DOHH2 (cell line): ENCODE results near the gene NCAM1.

Experiments
- H3F3A ChIP-seq: fragments of 200-600 bp; sonication (generic), shearing (Covaris generic); 2 replicates; pipeline ENCODE4 v1.6.0; 2016; ENCODE audit warnings: antibody characterized with exemption, mild to moderate bottlenecking; ENCODE audit not compliant: control insufficient read depth, insufficient read depth
- H3K27ac ChIP-seq: fragments of 200-600 bp; sonication (generic); 2 replicates; pipeline ENCODE4 v1.5.1; 2014; ENCODE audit warnings: low read depth, mild to moderate bottlenecking, low read length, moderate library complexity
- H3K27me3 ChIP-seq: fragments of 200-600 bp; sonication (generic); 2 replicates; pipeline ENCODE4 v1.6.1; 2014; ENCODE audit warnings: mild to moderate bottlenecking, low read length, mixed read lengths; ENCODE audit not compliant: control insufficient read depth
- H3K36me3 ChIP-seq: fragments of 200-600 bp; sonication (generic); 2 replicates; pipeline ENCODE4 v1.6.1; 2014; ENCODE audit warnings: mild to moderate bottlenecking, low read length, moderate library complexity, mixed read lengths; ENCODE audit not compliant: control insufficient read depth
- H3K4me1 ChIP-seq: fragments of 200-600 bp; sonication (generic); 2 replicates; pipeline ENCODE4 v1.6.1; 2014; ENCODE audit warnings: mild to moderate bottlenecking, low read length, mixed read lengths; ENCODE audit not compliant: control insufficient read depth
- H3K4me2 ChIP-seq: fragments of 200-600 bp; sonication (generic); 2 replicates; pipeline ENCODE4 v1.6.0; 2014; ENCODE audit warnings: mild to moderate bottlenecking, low read length, moderate library complexity
- H3K4me3 ChIP-seq: fragments of 200-600 bp; sonication (generic); 2 replicates; pipeline ENCODE4 v1.5.1; 2014; ENCODE audit warnings: mild to moderate bottlenecking, low read length, mixed read lengths
- H3K79me2 ChIP-seq: fragments of 200-600 bp; sonication (generic); 2 replicates; pipeline ENCODE4 v1.6.1; 2014; ENCODE audit warnings: mild to moderate bottlenecking, low read length, mixed read lengths; ENCODE audit not compliant: control insufficient read depth
- H3K9me2 ChIP-seq: fragments of 200-600 bp; sonication (generic); replicated peaks from 2 replicates; pipeline ENCODE4 v1.6.1; 2014; ENCODE audit warnings: mild to moderate bottlenecking, low read length, mixed read lengths; ENCODE audit not compliant: control insufficient read depth
- H3K9me3 ChIP-seq: fragments of 200-600 bp; sonication (generic); 2 replicates; pipeline ENCODE4 v1.6.1; 2014; ENCODE audit warnings: antibody characterized with exemption, low read length, mixed read lengths; ENCODE audit not compliant: control insufficient read depth, insufficient read depth
- H4K20me1 ChIP-seq: fragments of 200-600 bp; sonication (generic); 2 replicates; pipeline ENCODE4 v1.6.0; 2014; ENCODE audit warnings: low read depth, mild to moderate bottlenecking, antibody characterized with exemption, low read length, moderate library complexity; ENCODE audit not compliant: control insufficient read depth, insufficient read depth
- EZH2phosphoT487 ChIP-seq: fragments of 200-600 bp; sonication (generic); IDR thresholded peaks from 2 replicates; pipeline ENCODE4 v1.6.1; 2017; ENCODE audit warnings: borderline replicate concordance, mild to moderate bottlenecking, antibody characterized with exemption, low read length, moderate library complexity, mixed read lengths
- TF ChIP-seq, protein P1 (sequence below): fragments of 200-600 bp; sonication (generic); IDR thresholded peaks from one replicate; pipeline ENCODE4 v1.5.1; 2014; ENCODE audit warnings: antibody characterized with exemption, mild to moderate bottlenecking, low read depth, low read length; ENCODE audit not compliant: poor library complexity, severe bottlenecking

The NCAM1 gene

DNA sequence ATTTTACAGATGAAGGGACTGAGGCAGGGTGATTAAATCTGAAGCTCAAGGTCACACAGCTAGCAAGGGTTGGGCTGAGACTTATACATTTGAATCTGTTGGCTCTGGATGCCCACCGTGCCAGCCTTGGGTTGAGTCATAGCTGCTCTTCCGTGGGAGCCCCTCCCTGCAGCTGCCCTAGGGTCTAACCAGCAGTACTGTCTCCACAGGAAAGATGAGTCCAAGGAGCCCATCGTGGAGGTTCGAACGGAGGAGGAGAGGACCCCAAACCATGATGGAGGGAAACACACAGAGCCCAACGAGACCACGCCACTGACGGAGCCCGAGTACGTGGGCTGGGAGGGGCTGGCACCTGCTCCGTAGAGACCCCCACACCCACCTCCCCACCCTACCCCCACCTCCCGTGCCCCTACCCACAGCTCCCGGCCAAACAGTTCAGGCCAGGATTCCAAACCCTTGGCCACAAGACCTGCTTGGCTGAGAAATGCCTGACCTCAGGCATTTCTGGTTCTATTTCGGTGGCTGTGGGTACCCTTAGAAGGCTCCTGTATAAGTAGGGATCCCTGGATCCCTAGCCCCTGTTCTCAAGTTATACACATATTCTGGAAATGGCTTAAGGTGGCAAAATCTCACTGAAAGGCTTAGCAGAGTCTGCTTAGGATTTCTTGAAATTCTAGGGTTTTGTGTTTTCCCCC, 310.5 kb downstream of the NCAM1 start:
- no peak overlapping the region for H3K4me2 ChIP-seq
- H3K4me3 ChIP-seq: no peak overlapping the region
- H3K9me2 ChIP-seq: no peaks in the 10 kb centered on the region
- no peaks in the 10 kb centered on the region for H3K27me3 ChIP-seq
- H3K36me3 ChIP-seq: no peaks in the 10 kb centered on the region
- no peaks in the 10 kb centered on the region for H3F3A ChIP-seq
- H3K79me2 ChIP-seq: no peaks in the 10 kb centered on the region
- H3K4me1 ChIP-seq: no peaks in the 10 kb centered on the region
- no peak overlapping the region for H3K27ac ChIP-seq
- H3K9me3 ChIP-seq: no peaks in the 10 kb centered on the region
- TF ChIP-seq, protein P1, sequence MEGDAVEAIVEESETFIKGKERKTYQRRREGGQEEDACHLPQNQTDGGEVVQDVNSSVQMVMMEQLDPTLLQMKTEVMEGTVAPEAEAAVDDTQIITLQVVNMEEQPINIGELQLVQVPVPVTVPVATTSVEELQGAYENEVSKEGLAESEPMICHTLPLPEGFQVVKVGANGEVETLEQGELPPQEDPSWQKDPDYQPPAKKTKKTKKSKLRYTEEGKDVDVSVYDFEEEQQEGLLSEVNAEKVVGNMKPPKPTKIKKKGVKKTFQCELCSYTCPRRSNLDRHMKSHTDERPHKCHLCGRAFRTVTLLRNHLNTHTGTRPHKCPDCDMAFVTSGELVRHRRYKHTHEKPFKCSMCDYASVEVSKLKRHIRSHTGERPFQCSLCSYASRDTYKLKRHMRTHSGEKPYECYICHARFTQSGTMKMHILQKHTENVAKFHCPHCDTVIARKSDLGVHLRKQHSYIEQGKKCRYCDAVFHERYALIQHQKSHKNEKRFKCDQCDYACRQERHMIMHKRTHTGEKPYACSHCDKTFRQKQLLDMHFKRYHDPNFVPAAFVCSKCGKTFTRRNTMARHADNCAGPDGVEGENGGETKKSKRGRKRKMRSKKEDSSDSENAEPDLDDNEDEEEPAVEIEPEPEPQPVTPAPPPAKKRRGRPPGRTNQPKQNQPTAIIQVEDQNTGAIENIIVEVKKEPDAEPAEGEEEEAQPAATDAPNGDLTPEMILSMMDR: no peak
- no peak for TF ChIP-seq EZH2phosphoT487
- H4K20me1 ChIP-seq: no peaks in the 10 kb centered on the region

DNA sequence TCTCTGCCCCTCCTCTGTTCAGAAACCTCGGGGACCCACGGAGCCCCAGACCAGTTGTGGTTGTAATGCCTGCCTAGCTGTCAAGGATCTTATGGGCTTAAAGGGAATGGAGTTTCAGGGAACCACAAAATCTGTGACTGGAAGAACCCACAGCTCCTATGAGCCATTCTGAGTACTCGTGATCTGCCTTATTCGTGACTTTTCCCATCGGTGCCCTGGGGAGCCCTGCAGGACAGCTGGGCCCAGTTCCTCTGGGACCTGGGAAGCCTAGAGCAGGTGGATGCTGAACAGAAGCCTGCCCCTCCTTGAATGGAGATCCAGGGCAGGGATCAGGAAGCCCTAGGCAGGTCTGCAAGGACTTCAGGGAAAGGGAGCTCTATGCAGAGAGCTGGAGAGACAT, 311.1 kb downstream of the NCAM1 start:
- no peaks in the 10 kb centered on the region for H3K36me3 ChIP-seq
- no peaks in the 10 kb centered on the region for H3K27me3 ChIP-seq
- no peaks in the 10 kb centered on the region for H3F3A ChIP-seq
- H3K9me2 ChIP-seq: no peaks in the 10 kb centered on the region
- H3K79me2 ChIP-seq: no peaks in the 10 kb centered on the region
- H3K9me3 ChIP-seq: no peaks in the 10 kb centered on the region
- H4K20me1 ChIP-seq: no peaks in the 10 kb centered on the region
- H3K27ac ChIP-seq: no peak overlapping the region
- no peak overlapping the region for H3K4me3 ChIP-seq
- TF ChIP-seq EZH2phosphoT487: no peak
- TF ChIP-seq, protein P1: no peak
- H3K4me2 ChIP-seq: no peak overlapping the region
- no peaks in the 10 kb centered on the region for H3K4me1 ChIP-seq

GRCh38 chr11:113272927-113273615, 311.9 kb downstream of the NCAM1 start:
- no peaks in the 10 kb centered on the region for H3K36me3 ChIP-seq
- H3K4me2 ChIP-seq: no peak overlapping the region
- no peak overlapping the region for H3K4me3 ChIP-seq
- H3K9me3 ChIP-seq: no peaks in the 10 kb centered on the region
- H3K4me1 ChIP-seq: no peaks in the 10 kb centered on the region
- no peak for TF ChIP-seq EZH2phosphoT487
- TF ChIP-seq, protein P1: no peak
- H3K27ac ChIP-seq: no peak overlapping the region
- no peaks in the 10 kb centered on the region for H3K9me2 ChIP-seq
- H3K27me3 ChIP-seq: no peaks in the 10 kb centered on the region
- no peaks in the 10 kb centered on the region for H3K79me2 ChIP-seq
- no peaks in the 10 kb centered on the region for H4K20me1 ChIP-seq
- H3F3A ChIP-seq: no peaks in the 10 kb centered on the region
